Smooth muscle cell of trachea (primary cell): ENCODE data around the gene INTS13. TPM values are rescaled to one million over a fixed set of nuclear protein-coding genes. Genes with fewer than 3 reads are reported as not detected.

Experiments used
- total RNA-seq: library from RNA; depleted of rRNA; stranded (reverse); fragments of >200 nt; gene quantifications from 2 replicates; pipeline ENCODE4 v1.2.1, GENCODE V29; 2014

The INTS13 gene, protein sequence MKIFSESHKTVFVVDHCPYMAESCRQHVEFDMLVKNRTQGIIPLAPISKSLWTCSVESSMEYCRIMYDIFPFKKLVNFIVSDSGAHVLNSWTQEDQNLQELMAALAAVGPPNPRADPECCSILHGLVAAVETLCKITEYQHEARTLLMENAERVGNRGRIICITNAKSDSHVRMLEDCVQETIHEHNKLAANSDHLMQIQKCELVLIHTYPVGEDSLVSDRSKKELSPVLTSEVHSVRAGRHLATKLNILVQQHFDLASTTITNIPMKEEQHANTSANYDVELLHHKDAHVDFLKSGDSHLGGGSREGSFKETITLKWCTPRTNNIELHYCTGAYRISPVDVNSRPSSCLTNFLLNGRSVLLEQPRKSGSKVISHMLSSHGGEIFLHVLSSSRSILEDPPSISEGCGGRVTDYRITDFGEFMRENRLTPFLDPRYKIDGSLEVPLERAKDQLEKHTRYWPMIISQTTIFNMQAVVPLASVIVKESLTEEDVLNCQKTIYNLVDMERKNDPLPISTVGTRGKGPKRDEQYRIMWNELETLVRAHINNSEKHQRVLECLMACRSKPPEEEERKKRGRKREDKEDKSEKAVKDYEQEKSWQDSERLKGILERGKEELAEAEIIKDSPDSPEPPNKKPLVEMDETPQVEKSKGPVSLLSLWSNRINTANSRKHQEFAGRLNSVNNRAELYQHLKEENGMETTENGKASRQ
- total RNA-seq, result 27.5 and 33.9 TPM in 2 replicates

GRCh38 chr12:26937863-26938700 lies at the start of gene INTS13, which contains the start of gene FGFR1OP2:
Gene INTS13 (minus strand): TSS chr12:26937981. CDS start chr12:26936803, 1,178 bp downstream.
Gene FGFR1OP2 (plus strand): TSS chr12:26938470. CDS start chr12:26954159, 15,689 bp downstream.

Other genes starting within 250 kb of the INTS13 start
- 3.3 and 10.2 TPM in 2 replicates for gene ITPR2, start 104.8 kb downstream of the INTS13 start, total RNA-seq
- gene FGFR1OP2, start 489 bp upstream of the INTS13 start, total RNA-seq, result 39.2 and 55.9 TPM in 2 replicates
- gene TM7SF3, start 76.4 kb upstream of the INTS13 start, total RNA-seq, result 75.5 and 110 TPM in 2 replicates
- gene MED21, start 84.6 kb upstream of the INTS13 start, total RNA-seq, result 40.7 and 50.0 TPM in 2 replicates
- gene C12orf71, start 144.6 kb upstream of the INTS13 start, total RNA-seq, result not detected in 2 replicates